ENCODE results near the gene MLLT10.

- TF ChIP-seq POLR2AphosphoS5 (IDR thresholded peaks at IDR 0.05; ENCODE audit: low read depth, low read length) (no peak), TAF1 (IDR thresholded peaks at IDR 0.05; ENCODE audit: borderline replicate concordance, insufficient read depth, low read length) (no peak), SIN3A (IDR thresholded peaks at IDR 0.05; ENCODE audit: borderline replicate concordance, insufficient read depth, low read length) (no peak)
Observed at GRCh38 chr10:21547246-21547645, 13.2 kb downstream of the MLLT10 start.
